Choroid plexus epithelial cell (primary cell): ENCODE data around the gene POLD2.

Experiments
- DNase-seq: peaks from one replicate; pipeline ENCODE4 v3.0.0-alpha.2; 2010; ENCODE audit warnings: low read depth
- H3K4me3 ChIP-seq: 2 replicates; pipeline ENCODE4 v1.5.1; 2011; ENCODE audit warnings: low read depth, mild to moderate bottlenecking, control low read depth, low read length, moderate library complexity
- TF ChIP-seq, protein P1 (sequence below): conservative IDR thresholded peaks from 2 replicates; pipeline ENCODE4 v1.5.1; 2011; ENCODE audit warnings: low read depth, mild to moderate bottlenecking, control low read depth, inconsistent platforms, low read length, moderate library complexity

POLD2 gene

GRCh38 chr7:44122529-44122928 is 819 bp downstream of the POLD2 start:
- TF ChIP-seq, protein P1, sequence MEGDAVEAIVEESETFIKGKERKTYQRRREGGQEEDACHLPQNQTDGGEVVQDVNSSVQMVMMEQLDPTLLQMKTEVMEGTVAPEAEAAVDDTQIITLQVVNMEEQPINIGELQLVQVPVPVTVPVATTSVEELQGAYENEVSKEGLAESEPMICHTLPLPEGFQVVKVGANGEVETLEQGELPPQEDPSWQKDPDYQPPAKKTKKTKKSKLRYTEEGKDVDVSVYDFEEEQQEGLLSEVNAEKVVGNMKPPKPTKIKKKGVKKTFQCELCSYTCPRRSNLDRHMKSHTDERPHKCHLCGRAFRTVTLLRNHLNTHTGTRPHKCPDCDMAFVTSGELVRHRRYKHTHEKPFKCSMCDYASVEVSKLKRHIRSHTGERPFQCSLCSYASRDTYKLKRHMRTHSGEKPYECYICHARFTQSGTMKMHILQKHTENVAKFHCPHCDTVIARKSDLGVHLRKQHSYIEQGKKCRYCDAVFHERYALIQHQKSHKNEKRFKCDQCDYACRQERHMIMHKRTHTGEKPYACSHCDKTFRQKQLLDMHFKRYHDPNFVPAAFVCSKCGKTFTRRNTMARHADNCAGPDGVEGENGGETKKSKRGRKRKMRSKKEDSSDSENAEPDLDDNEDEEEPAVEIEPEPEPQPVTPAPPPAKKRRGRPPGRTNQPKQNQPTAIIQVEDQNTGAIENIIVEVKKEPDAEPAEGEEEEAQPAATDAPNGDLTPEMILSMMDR, result no peak

DNA sequence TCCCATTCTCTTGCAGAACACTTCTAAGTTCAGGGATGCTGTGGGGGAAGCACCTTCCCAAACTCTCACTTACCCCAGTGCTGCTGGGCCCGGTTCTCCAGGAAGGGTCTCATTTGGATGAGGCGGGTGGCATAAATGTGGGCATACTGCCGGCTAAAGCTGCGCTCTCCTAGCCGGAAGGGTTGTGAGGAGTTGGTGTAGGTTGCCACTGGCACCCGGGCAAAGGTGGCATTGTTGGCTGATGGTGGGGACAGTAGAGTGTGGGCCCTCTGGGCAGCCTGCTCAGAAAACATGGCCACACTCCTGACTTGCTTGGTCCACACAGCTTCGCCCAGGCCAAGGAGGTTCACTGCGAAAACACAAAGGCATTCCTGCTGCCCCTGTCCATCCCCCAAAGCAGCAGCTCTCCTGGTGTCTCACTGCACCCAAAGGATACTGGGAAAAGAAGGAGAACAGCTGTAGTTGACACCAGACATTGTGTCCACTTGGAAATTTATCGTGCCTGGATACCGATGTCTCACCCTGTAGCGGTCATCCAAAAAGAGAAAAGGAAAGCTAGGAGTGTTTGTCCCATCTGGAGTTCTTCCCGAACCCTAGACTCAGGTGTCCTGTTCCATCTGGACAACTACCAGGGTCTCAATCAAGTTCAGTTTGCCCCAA is 1.5 kb downstream of the POLD2 start:
- TF ChIP-seq, protein P1, result no peak
- H3K4me3 ChIP-seq, result no peak overlapping the region
- no peak for DNase-seq

More at GRCh38 chr7:44122529-44122928, 819 bp downstream of the POLD2 start:
- peak overlapping the region; percentile 85 for H3K4me3 ChIP-seq
- no peak for DNase-seq

DNA sequence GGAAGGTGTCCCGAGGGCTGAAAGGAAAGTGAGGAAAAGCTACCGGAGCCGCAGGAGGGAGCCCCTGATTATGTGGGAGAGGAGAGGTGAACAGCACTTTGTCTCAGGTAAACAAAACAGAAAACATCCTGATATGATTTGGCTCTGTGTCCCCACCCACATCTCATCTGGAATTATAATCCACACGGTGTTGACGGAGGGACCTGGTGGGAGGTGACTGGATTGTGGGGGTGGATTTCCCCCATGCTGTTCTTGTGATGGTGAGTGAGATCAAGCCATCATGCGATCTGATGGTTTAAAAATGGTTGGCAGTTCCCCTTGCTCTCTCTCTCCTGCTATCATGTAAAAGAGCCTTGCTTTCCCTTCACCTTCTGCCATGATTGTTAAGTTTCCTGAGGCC is 3.0 kb downstream of the POLD2 start:
- TF ChIP-seq, protein P1, result no peak
- no peak overlapping the region for H3K4me3 ChIP-seq
- no peak for DNase-seq

- H3K4me3 ChIP-seq, result no peak overlapping the region
- TF ChIP-seq, protein P1, result no peak
- no peak for DNase-seq
Observed at GRCh38 chr7:44119829-44120380, 3.4 kb downstream of the POLD2 start.

DNA sequence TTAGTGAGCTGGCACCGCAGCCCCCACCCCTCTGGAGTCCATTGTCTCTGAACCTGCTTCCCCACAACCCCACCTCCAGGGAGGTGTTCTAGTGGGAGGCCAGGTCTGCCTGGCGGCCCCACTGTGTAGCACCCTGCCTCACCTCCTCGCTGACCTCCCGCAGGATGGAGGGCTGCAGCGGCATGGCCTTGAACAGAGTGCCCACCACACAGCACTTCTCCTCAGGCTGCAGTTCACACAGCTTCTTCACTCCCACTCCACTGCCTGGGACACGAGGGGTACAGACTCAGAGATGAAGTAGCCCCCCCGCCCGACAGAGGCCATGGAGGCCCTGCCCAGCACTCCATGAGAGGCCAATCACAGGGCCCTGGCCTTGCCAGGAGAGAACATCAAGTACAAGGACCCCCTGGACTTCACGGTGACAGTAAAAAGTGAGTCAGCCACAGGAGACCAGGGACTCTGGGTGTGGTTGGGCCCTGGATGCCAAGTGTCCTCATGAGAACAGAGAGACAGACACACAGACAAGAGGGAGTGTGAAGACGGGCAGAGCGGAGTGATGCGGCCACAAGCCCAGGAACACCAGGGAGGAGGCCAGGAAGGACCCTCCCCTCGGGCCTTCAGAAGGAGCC is 5.4 kb downstream of the POLD2 start:
- H3K4me3 ChIP-seq, result no peak overlapping the region
- TF ChIP-seq, protein P1, result no peak
- DNase-seq, result no peak

DNA sequence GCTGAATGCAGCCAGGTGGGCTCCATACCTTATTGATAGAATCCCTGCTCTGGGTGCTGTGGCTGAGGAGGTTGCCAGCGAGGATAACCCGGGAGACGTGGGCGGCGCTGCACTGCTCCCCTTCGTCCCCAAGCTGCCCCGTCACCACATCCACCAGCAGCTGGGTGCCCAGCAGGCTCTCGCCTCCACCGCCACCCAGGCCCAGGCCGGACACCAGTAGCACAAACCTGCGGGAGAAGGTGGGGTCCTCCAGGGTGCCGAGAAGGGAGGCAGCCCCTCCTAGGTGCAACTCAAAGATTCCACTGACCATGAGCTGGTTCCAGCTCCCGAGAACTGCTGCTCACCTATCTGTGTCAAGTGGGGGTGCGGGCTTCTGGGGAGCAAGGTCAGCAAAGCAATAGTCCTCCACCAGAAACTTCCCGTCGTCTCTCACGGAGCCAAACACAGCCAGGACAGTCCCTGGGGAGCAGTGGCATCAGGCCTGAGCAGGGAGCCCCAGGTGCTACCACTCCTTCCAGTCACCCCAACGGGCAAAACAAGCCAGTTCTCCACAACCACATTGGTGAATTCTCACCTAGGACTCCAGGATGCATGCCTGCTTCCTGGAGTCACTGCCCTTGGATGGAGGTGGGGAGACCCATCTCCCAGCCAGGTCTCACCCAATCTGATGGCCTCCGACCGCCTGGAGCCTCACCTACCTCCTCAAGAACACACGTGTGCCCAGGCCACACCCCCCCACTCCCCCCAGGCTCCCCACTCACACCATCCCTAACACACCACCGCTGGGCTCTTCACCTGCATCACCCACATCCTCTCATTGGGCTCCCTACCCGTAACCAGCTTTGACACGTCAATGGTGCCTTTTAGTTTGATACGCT is 6.3 kb downstream of the POLD2 start:
- TF ChIP-seq, protein P1, result no peak
- H3K4me3 ChIP-seq, result no peak overlapping the region
- no peak for DNase-seq
